ENCODE measurements around the gene ITPK1.

The ITPK1 gene

GRCh38 chr14:92940543-92940942 is 175.2 kb downstream of the ITPK1 start:
- POLR2A ChIA-PET: no interaction called here
- TF ChIP-seq ZIC2 (tag by site-specific recombination; IDR thresholded peaks at IDR 0.05): peak; percentile 79; the same call in 1 of the 2 replicates
- no peak for TF ChIP-seq BCL11A (tag by site-specific recombination; IDR thresholded peaks at IDR 0.05; ENCODE audit: low read depth)
- no peak overlapping the region for H3K4me3 ChIP-seq (ENCODE audit: low read depth, low read length)
- CTCF ChIA-PET: no interaction called here
- peaks cover 0 to 7% of the 10 kb centered on the region in 2 experiments; a peak in 1 of 3 replicates for H3K36me3 ChIP-seq (ENCODE audit: control insufficient read depth in 2 of 2, insufficient read depth in 1 of 2, low read length in 2 of 2)
- no peaks in the 10 kb centered on the region for H3K4me1 ChIP-seq (ENCODE audit: control insufficient read depth, insufficient read depth, low read length)
- no peak overlapping the region for H3K27ac ChIP-seq (ENCODE audit: extremely low read depth, low read depth, low read length)
- no peaks in the 10 kb centered on the region for H3K9me3 ChIP-seq (ENCODE audit: control insufficient read depth, insufficient read depth, low read depth, low read length)

GRCh38 chr14:92939699-92940098 is 176.0 kb downstream of the ITPK1 start:
- ChIA-PET POLR2A (no interaction called here), CTCF (no interaction called here)

More at GRCh38 chr14:92939699-92940098, 176.0 kb downstream of the ITPK1 start:
- no peaks in the 10 kb centered on the region for H3K4me1 ChIP-seq (ENCODE audit: control insufficient read depth, insufficient read depth, low read length)
- no peak overlapping the region for H3K27ac ChIP-seq (ENCODE audit: extremely low read depth, low read depth, low read length)
- H3K4me3 ChIP-seq (ENCODE audit: low read depth, low read length): no peak overlapping the region
- no peaks in the 10 kb centered on the region for H3K9me3 ChIP-seq (ENCODE audit: control insufficient read depth, insufficient read depth, low read depth, low read length)
- peaks cover 0 to 4% of the 10 kb centered on the region in 2 experiments; a peak in 1 of 3 replicates for H3K36me3 ChIP-seq (ENCODE audit: control insufficient read depth in 2 of 2, insufficient read depth in 1 of 2, low read length in 2 of 2)
- TF ChIP-seq ZNF23 (tag by site-specific recombination; IDR thresholded peaks at IDR 0.05; ENCODE audit: borderline replicate concordance) (no peak), ZNF837 (tag by site-specific recombination; IDR thresholded peaks at IDR 0.05) (no peak), YY2 (tag by site-specific recombination; IDR thresholded peaks at IDR 0.05) (no peak), PRDM1 (tag by site-specific recombination; IDR thresholded peaks at IDR 0.05) (no peak), ZNF416 (tag by site-specific recombination; IDR thresholded peaks at IDR 0.05) (no peak), ZNF133 (tag by site-specific recombination; IDR thresholded peaks at IDR 0.05) (no peak), ZNF514 (tag by site-specific recombination; IDR thresholded peaks at IDR 0.05) (no peak), ZBTB10 (tag by site-specific recombination; IDR thresholded peaks at IDR 0.05) (no peak), PRDM10 (tag by site-specific recombination; IDR thresholded peaks at IDR 0.05) (no peak), ZNF391 (tag by site-specific recombination; IDR thresholded peaks at IDR 0.05; ENCODE audit: borderline replicate concordance, low read depth) (no peak), ZBTB11 (tag by site-specific recombination; conservative IDR thresholded peaks at IDR 0.05; ENCODE audit: low read depth) (no peak), ZNF626 (tag by site-specific recombination; IDR thresholded peaks at IDR 0.05) (no peak), ZNF10 (tag by site-specific recombination; IDR thresholded peaks at IDR 0.05) (no peak), ZNF518A (tag by site-specific recombination; conservative IDR thresholded peaks at IDR 0.05; ENCODE audit: low read depth) (no peak)
